A549 treated with AZD9567 at 1 μM for 4 hours (cell line): ENCODE results near the gene ANKHD1. TPM values are rescaled to one million over a fixed set of nuclear protein-coding genes. Genes with fewer than 3 reads are reported as not detected.

Experiments
- total RNA-seq: library from RNA; stranded (reverse); fragments of 200-300 nt; extraction: Qiagen RNA extraction; gene quantifications from 5 replicates; pipeline ENCODE4 v1.2.3, GENCODE V29; 2022; ENCODE audit not compliant: insufficient read depth

Gene ANKHD1, protein sequence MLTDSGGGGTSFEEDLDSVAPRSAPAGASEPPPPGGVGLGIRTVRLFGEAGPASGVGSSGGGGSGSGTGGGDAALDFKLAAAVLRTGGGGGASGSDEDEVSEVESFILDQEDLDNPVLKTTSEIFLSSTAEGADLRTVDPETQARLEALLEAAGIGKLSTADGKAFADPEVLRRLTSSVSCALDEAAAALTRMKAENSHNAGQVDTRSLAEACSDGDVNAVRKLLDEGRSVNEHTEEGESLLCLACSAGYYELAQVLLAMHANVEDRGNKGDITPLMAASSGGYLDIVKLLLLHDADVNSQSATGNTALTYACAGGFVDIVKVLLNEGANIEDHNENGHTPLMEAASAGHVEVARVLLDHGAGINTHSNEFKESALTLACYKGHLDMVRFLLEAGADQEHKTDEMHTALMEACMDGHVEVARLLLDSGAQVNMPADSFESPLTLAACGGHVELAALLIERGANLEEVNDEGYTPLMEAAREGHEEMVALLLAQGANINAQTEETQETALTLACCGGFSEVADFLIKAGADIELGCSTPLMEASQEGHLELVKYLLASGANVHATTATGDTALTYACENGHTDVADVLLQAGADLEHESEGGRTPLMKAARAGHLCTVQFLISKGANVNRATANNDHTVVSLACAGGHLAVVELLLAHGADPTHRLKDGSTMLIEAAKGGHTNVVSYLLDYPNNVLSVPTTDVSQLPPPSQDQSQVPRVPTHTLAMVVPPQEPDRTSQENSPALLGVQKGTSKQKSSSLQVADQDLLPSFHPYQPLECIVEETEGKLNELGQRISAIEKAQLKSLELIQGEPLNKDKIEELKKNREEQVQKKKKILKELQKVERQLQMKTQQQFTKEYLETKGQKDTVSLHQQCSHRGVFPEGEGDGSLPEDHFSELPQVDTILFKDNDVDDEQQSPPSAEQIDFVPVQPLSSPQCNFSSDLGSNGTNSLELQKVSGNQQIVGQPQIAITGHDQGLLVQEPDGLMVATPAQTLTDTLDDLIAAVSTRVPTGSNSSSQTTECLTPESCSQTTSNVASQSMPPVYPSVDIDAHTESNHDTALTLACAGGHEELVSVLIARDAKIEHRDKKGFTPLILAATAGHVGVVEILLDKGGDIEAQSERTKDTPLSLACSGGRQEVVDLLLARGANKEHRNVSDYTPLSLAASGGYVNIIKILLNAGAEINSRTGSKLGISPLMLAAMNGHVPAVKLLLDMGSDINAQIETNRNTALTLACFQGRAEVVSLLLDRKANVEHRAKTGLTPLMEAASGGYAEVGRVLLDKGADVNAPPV (N-terminal part only)
- total RNA-seq, result 46.4 to 58.4 TPM (median 56.1 TPM) in 5 replicates

DNA sequence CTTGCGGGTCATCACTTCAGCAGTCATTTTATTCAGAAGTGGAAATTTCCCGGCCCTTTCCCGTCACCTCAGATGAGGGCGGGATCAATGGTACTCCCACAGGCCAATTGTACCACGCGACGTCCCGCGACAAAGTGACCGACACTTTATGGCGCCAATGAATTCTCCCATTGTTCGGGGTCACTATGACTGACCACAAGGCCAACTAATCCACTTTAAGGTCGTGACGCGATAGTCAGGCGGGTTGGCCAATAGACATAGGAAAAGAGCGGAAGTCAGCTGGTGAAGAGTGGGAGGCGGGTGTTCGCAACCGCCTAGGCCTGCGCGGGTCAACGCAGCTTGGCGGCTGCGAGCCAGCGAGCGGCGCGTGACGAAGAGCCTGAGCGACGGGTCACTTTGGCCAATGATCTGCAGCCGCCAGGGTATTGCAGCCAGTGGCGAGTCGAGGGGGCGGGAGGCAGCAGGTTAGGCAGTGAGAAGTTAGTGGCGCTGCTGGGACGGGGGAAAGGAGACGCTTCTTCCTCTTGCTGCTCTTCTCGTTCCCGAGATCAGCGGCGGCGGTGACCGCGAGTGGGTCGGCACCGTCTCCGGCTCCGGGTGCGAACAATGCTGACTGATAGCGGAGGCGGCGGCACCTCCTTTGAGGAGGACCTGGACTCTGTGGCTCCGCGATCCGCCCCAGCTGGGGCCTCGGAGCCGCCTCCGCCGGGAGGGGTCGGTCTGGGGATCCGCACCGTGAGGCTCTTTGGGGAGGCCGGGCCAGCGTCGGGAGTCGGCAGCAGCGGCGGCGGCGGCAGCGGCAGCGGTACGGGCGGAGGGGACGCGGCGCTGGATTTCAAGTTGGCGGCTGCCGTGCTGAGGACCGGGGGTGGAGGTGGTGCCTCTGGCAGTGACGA lies at the start of gene ANKHD1:
ANKHD1 (plus strand) TSS at position 472 of the 896 bp plus-strand sequence; CDS start at position 607, 135 bp downstream.

DNA sequence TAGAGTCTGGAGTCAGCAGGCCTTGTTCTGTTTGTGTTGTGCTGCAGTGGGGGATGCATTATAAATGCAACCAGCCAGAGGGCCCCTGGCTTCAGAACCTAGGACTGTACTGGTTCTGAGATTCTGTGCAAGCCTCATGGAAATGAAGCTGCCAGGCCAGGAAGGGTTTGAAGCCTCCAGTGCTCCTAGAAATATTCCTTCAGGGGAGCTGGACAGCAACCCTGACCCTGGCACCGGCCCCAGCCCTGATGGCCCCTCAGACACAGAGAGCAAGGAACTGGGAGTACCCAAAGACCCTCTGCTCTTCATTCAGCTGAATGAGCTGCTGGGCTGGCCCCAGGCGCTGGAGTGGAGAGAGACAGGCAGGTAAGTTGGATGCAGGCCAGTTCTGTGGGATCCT lies 41.5 kb upstream of the ANKHD1 start, which contains the start of gene SLC4A9:
SLC4A9 (plus strand) TSS at position 94 of the 400 bp plus-strand sequence; CDS start at position 137, 43 bp downstream.

DNA sequence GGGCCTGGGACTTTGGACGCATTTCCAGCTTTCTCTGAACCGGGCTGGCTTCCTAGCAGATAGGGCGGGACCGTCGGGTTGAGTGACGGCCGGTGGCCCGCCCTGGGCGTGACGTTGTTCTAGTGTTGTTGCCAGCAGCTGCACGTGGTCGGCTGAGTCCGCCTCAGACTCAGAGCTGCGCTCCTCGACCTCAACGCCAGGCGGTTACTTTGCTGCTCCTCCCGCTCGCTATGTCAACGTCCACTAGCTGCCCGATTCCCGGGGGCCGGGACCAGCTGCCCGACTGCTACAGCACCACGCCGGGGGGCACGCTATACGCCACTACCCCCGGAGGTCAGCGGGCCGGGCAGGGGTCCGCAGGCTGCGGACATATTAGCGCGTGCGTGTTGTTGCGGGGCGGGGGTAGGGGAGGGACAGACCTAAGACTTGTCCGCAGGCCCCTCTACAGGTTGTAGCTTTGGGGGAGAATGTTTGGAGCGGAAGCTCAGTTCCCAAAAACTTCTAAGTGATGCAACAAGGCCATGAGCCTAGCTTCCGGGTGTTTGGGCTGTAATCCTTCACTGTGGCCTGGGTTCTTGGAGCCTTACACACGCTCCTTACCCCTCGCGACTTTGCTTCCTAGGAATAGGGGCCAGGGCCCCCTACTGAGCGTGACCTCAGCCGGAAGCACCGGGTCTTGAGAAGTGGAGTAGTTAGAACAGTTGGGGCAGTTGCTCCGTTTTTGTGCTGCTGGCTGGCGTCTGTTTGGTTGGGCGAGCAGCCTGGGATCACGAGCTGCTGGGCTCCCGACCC lies 146.1 kb downstream of the ANKHD1 start, which contains the start of gene EIF4EBP3:
EIF4EBP3 (plus strand) TSS at position 155 of the 792 bp plus-strand sequence; CDS start at position 231, 76 bp downstream.

DNA sequence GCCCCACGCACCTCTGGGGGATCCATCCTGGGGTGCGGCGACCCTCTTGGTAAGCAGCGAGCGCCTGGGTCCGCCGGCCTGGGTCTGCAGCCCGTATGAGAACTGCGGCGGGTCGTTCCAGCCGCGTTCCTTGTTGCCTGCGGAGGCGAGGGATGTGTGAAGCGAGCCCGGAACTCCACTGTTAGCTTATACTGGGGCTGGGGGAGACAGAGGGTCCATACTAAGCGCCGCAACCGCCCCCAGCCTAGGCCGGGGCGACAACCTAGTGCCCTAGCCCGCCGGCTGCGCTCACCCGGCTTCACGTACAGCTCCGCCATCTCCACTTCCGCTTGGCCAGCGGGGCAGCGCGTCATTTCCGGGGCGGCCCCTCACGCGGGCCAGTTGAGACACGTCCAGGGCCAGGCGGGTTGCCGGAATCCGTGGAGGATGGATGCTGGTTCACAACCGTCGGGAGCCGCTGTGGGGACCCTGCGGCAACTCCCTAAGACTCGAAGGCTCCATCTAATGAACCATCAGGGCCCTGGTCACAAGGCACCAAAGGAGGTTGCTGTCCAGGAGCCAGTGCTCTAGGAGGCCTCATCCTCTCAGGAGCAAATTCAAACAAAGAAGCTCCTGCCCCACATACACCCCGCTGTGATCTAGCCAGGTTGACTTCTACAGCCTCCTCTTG lies 155.6 kb downstream of the ANKHD1 start, which contains the start of gene SRA1:
SRA1 (minus strand) TSS at position 338 of the 670 bp plus-strand sequence; CDS start at position 317, 21 bp downstream.

DNA sequence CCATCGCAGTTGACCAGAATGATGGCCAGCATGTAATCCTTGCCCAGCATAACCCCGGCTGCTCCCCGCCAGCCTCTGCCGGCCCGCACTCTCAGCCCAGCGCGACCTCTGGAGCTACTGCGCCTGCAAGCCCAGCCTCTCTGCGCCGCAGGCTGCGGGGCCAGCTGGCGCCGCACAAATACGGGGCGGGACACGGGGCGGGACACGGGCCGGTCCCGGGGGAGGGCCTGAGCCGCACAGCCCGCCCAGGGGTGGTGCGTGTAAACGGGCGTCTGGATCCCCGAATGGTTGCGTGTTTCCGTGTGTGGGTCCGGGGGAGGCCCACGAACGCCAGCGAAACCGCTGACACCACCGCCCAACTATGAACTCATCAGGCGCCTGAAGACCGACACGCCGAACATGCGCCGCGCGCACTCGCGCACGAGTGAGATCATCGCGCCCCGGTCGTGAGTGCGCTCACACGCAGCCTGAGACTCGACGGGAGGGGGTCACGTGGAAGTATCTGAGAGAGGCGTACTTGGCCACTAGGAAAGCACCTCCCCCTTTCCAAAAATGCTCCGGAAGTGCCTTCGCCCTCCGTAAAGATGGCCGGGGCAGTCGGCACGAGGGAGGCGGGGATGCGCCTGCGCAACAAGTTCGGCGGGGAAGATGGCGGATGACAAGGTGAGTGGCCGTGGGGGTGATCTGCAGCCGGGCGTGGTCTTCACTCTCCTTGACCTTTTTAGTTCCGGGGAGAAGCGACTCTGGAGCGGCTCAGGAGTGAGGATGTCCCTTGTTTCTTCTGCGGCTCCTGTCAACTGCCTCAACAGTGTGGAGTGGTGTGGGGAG lies 162.8 kb downstream of the ANKHD1 start, which contains the start of the genes APBB3 and SLC35A4:
APBB3 (minus strand) TSS at position 403 of the 828 bp plus-strand sequence; CDS start at position 50, 353 bp downstream.
SLC35A4 (plus strand) TSS at position 633 of the 828 bp plus-strand sequence. CDS start 2,342 bp downstream, outside the sequence.

Other genes with a start within 250 kb of the ANKHD1 start
- 157 to 194 TPM (median 175 TPM) in 5 replicates for gene CYSTM1, start 226.6 kb upstream of the ANKHD1 start, total RNA-seq
- 82.9 to 116 TPM (median 85.1 TPM) in 5 replicates for gene PFDN1, start 98.7 kb upstream of the ANKHD1 start, total RNA-seq
- gene HBEGF, start 55.2 kb upstream of the ANKHD1 start, total RNA-seq, result 3.9 to 8.1 TPM (median 7.3 TPM) in 5 replicates
- gene SLC4A9, start 41.6 kb upstream of the ANKHD1 start, total RNA-seq, result not detected in 5 replicates
- 2.5 to 4.0 TPM (median 3.1 TPM) in 4 of 5 replicates, not detected in the other for gene EIF4EBP3, start 145.8 kb downstream of the ANKHD1 start, total RNA-seq
- 35.3 to 51.4 TPM (median 46.1 TPM) in 5 replicates for gene SRA1, start 155.6 kb downstream of the ANKHD1 start, total RNA-seq
- 6.4 to 8.7 TPM (median 7.6 TPM) in 5 replicates for gene APBB3, start 162.8 kb downstream of the ANKHD1 start, total RNA-seq
- gene SLC35A4, start 163.0 kb downstream of the ANKHD1 start, total RNA-seq, result 68.6 to 83.5 TPM (median 75.4 TPM) in 5 replicates
- gene CD14, start 231.3 kb downstream of the ANKHD1 start, total RNA-seq, result 3.5 to 8.4 TPM (median 4.3 TPM) in 5 replicates
- gene TMCO6, start 237.6 kb downstream of the ANKHD1 start, total RNA-seq, result 7.6 to 17.9 TPM (median 15.2 TPM) in 5 replicates
- gene NDUFA2, start 245.8 kb downstream of the ANKHD1 start, total RNA-seq, result 83.8 to 126 TPM (median 125 TPM) in 5 replicates
- gene IK, start 246.0 kb downstream of the ANKHD1 start, total RNA-seq, result 86.0 to 142 TPM (median 88.2 TPM) in 5 replicates